GM12874 (cell line): ENCODE measurements around the gene IFIT5.

Experiments
- TF ChIP-seq, protein P1 (sequence below): IDR thresholded peaks from 2 replicates; pipeline ENCODE4 v1.5.1; 2011; ENCODE audit warnings: low read depth, mild to moderate bottlenecking, control low read depth, low read length, moderate library complexity; ENCODE audit not compliant: insufficient read depth

Gene IFIT5

DNA sequence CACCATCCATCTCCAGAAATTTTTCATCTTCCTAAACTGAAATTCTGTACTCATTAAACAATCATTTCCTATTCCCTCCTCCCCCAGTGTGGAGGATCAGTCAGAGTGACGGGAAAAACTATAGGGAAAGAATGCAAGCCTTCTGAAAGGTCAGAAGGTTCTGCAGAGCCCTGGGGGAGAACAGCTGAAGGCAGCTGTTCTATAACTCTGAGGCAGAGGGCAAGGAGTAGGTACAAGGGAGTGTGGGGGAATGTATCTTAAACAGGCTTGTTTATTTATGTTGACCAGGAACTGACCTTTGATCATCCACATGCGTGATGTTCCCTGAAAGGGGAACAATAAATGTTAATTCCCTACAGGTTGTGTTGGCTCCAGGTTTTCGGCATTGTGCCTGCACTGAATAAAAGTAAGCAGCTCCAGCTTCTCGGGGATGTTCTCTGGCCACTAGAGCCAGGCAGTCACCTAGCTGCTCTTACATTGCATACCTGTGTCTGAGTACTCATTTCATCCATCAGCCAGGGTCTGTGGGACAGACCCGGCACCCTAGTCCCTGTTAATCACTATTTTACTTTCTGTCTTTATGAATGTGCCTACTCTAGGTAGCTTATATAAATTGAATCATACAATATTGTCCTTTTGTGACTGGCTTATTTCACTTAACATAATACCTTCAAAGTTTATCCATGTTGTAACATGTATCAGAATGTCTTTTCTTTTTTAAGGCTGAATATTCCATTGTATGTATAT is 16.2 kb upstream of the IFIT5 start:
- TF ChIP-seq, protein P1, sequence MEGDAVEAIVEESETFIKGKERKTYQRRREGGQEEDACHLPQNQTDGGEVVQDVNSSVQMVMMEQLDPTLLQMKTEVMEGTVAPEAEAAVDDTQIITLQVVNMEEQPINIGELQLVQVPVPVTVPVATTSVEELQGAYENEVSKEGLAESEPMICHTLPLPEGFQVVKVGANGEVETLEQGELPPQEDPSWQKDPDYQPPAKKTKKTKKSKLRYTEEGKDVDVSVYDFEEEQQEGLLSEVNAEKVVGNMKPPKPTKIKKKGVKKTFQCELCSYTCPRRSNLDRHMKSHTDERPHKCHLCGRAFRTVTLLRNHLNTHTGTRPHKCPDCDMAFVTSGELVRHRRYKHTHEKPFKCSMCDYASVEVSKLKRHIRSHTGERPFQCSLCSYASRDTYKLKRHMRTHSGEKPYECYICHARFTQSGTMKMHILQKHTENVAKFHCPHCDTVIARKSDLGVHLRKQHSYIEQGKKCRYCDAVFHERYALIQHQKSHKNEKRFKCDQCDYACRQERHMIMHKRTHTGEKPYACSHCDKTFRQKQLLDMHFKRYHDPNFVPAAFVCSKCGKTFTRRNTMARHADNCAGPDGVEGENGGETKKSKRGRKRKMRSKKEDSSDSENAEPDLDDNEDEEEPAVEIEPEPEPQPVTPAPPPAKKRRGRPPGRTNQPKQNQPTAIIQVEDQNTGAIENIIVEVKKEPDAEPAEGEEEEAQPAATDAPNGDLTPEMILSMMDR: no peak

DNA sequence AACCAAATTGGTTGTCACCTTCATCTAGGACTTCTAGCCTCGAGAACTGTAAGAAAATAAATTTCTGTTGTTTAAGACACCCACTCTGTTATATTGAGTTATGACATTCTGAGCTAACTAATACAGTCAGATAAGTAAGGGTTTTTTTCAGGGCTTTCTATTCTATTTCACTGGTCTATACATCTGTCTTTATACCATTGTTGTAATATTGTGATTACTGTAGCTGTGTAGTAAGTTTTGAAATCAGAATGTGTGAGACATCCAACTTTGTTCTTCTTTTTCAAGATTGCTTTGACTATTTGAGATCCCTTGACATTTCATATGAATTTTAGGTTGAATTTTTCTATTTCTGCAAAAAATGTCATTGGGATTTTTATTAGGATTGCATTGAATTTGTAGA is 14.4 kb upstream of the IFIT5 start:
- TF ChIP-seq, protein P1: no peak

DNA sequence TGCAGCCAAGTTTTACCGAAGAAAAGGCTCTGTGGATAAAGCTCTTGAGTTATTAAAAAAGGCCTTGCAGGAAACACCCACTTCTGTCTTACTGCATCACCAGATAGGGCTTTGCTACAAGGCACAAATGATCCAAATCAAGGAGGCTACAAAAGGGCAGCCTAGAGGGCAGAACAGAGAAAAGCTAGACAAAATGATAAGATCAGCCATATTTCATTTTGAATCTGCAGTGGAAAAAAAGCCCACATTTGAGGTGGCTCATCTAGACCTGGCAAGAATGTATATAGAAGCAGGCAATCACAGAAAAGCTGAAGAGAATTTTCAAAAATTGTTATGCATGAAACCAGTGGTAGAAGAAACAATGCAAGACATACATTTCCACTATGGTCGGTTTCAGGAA is 11.3 kb upstream of the IFIT5 start:
- TF ChIP-seq, protein P1: no peak

DNA sequence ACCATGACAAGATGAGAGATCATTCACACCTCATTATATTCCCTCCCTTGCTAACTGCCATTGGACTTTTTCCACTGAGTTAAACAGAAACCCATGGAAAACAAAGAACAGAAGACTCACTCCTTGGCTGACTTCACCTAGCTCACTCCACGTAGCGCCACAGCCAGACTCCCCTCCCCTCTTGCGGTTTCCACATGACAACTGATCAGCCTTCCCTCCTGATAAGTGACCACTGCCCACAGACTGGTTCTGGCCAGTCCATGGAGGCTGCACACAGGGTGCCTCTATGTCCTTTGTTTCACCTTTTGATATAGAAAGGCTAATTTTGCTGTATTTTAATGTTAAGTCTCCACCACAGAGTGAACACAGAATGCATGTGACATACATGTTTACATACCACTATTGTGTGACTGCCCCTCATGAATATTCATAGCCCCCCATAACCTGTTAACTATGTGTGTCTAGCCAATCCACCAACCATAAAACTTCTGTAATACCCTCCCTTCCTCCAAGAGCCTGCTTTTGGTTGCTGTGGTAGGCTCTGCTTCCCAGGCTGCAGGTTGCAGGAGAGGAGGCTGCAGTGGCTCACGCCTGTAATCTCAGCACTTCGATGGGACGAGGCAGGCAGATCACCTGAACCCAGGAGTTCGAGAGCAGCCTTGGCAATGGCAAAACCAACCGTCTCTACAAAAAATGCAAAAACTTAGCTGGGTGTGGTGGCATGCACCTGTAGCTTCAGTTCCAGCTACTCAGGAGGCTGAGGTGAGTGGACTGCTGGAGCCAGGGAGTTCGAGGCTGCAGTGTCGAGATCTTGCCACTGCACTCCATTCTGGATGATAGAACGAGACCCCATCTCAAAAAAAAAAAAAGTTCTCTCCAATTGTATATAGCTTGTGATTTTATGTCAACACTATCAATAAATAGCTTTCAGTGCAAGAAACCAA is 10.0 kb upstream of the IFIT5 start:
- TF ChIP-seq, protein P1: no peak

DNA sequence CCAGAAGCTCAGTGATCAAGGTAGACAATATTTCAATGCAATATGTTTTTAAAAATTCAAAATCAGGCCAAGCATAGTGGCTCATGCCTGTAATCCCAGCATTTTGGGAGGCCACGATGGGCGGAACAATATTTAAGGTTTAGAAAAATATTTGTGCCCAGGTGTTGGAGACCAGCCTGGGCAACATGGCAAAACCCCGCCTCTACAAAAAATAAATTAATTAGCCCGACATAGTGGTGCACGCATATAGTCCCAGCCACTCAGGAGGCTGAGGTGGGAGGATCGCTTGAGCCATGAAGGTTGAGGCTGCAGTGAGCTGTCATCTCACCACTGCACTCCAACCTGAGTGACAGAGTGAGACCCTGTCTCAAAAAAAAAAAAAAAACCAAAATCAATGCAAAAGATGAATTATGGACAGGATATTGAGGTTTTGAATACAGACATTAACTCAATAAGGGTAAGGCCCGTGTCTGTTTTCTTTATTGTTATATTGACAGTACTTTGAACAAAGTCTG is 913 bp upstream of the IFIT5 start:
- TF ChIP-seq, protein P1: no peak

DNA sequence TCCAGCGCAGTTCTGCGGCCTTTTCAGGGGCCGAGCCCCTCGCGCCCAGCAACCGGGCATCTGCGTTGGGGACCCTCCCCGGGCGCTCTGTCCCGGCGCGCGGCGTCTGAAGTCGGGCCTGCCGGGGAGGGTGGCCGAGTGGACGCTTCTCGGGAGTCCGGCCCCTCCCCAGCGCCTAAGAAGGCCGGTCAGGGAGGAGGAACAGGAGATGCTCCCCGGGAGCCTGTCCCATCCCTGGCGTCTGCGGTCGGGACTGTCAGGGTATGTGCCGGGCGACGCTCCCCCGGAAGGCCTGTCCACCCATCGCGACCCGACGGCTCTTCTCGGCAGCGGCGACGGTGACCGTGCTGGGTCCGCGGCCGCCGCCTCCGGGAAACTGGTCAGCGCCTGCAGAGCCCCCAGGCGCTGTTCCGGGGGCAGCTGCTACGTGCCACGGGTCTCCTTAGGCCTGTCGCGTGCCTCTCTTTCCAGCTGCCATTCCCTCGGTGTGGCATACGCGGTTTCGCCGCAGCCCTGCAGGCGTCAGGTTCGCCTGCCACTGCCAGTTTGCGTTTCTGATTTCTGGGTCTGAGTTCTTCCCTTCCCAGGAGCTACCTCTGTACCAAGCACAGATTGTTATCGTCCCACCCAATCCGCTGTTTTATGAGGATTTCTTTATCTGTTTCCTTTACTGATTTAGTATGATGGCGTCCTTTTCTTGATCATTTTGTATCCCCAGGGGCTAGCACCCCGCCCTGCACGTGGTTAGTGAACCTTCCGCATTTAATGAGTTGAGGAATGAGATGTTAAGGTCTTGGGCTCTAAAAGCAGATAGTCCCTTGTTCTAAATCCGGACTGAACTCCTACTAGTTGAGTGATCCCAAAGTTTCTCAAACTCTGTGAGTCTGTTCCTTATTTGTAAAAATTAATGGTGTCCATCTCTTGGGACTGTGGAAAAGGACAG is 782 bp downstream of the IFIT5 start:
- TF ChIP-seq, protein P1: no peak
